CD4-positive, alpha-beta T cell treated with Interferon gamma for 1 hour (primary cell): ENCODE measurements around the gene SLC35F3.

ENCODE experiments used
- DNase-seq: peaks from one replicate; pipeline ENCODE4 v3.0.0-alpha.2; 2020

SLC35F3 gene

DNA sequence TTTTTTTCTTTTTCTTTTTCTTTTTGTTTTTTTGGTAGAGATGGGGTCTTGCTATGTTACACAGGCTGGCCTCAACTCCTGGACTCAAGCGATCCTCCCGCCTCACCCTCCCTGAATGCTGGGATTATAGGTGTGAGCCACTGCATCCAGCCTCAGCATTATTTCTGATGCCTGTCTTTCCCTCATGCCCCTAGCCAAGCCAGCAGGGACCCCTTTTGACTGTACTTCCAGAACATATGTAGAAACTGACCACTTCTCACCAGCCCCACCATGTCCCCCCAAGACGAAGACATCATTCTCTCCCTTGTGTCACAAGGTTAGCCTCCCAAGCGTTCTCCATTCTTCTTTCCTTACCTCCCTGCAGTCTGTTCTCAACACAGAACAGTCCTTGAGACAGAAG is 360.8 kb downstream of the SLC35F3 start:
- no peak for DNase-seq

DNA sequence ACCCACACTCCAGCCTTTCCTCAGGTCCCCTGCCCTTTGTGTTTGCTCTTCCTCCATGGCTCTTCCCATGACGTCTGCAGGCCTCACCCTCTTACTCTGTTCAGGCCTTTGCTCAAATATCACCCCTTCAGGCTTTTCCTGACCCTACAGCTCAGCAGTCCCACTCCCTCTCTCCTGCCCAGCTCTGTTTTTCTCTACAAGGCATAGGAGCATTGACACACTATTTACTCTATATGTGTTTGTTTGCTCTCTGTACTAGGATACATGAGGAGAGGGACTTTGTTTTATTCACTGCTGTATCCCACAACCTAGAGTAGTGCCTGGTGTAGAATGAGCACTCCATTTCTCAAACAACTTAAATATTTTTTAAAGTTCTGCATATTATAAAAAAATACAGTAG is 361.4 kb downstream of the SLC35F3 start:
- DNase-seq = no peak

DNA sequence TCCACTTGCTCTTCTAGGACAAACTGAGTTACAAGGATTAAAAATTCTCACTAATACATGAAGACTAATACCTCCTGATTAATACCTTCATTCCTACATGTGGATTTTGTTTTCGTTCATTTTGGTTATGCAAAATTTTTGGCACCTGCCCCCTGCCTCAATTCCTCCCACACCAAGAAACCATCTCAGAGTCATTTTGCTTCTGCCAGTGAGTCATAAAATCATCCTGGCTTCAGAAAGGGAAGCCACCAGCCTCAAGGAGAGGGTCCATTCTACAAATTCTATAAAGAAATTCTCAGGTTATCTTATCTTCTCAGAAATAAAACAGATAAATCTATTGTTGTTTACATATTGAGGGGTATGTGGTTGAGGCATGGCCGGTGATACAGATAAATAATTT is 365.6 kb downstream of the SLC35F3 start:
- no peak for DNase-seq

- no peak for DNase-seq
These were observed 366.2 kb downstream of the SLC35F3 start for GRCh38 chr1:234270581-234271242.

DNA sequence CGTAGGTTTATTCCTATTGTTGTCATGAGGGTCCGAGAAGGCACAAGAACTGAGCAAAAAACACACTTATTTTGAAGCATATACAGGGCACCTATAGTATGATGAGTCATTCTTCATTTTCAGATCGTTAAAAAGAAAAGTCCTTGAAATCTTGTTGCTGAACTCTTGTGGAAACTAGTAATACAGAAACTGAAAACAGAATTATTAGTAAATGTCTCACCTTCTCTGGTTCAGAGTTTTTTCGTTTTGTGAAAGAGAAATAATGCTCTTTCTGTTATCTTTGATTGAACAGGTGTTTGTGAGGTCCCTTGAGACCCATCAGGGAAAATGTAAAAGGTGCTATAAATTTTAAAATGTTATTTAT is 366.7 kb downstream of the SLC35F3 start:
- DNase-seq = no peak

DNA sequence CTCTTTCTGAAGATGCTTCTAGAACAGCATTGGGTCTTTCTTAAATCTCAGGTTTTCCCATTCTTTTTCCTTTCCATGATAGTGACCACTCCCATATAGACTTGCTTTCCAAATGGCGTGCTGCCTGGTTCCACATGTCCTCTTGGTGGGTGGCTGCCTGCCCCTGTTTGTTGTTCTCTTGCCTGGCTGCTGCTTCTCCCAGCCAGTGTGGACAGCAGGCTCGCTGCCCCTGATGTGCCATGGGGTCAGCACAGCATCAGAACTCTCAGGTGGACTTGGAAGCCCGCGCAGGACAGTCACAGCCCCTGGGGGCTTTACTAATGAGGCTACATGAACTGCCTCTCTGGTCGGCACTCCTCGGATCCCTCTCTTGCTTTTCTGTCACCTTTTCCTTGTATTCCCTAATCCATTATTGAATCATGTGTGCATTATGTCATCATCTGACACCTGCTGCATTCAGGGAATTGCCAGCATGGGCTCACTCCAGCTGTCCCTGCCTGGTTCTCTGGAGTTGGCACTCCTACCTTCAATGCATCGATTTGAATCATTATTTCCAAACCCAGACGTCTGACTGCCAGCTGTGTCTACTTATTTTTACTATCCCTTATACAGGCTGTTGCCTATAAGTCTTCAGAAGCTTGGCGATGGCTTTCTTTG is 368.3 kb downstream of the SLC35F3 start:
- DNase-seq = no peak

GRCh38 chr1:234273981-234274380 is 369.5 kb downstream of the SLC35F3 start:
- no peak for DNase-seq

DNA sequence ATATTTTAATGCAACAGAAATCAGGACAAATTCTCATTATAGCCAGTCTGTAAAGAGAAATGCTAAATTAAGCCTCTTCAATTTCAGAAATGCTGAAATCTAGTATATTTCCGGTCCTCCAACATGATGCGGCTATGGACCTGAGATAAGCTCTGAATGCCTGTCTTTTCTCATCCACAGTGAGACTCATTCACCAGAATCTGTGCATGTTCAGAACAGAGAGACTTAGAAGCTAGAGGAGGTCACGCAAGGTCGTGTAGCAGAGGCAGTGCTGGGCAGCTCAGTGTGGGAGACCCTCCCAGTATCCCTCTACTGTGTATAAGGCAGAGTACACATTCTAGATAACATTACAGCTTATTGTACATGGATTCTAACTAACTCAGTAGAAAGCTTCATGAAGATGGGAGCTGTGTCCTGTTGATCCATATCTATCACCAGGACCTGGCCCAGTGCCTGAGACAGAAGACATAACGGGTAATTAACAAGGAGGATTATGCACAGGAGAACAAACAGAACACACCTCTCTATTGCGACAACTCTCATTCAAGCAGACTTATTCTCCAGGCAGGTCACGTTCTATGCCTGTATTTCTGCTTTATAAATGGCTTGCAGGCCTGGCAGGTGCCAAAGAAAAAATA is 371.8 kb downstream of the SLC35F3 start:
- DNase-seq = no peak

DNA sequence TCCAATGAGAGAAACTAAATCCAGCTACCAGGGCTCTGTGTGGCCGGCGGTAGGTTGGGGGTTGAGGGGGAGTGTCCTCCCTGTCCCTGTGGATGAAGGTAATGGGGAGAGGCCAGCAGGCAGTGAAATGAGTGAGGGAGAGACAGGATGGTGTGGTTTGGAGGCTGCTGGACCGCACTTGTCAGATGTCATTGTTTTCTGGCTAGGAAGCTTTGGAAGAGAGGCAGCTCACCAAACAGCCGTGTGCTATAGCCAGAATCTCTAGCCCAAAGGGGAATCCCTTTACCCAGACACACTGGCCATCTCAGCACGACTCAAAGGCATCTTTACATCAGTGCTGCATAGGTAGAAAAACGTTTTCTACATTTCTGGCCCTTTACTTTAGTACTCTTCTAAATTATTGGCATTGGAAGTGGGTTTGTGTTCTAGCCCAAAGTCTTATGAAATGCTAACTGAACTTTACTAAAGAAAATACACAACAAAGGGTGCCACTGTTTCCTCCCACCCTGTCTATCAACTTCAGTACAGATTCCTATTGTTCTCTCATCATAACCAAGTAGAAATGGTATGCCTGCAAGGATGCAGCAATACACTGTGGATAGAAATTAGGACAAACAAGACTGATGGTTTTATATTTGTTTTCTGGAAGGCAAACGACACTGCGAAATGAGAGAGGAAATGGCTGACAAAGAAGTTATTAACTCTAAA is 372.8 kb downstream of the SLC35F3 start:
- no peak for DNase-seq

GRCh38 chr1:234279021-234279420 is 374.5 kb downstream of the SLC35F3 start:
- DNase-seq = no peak

DNA sequence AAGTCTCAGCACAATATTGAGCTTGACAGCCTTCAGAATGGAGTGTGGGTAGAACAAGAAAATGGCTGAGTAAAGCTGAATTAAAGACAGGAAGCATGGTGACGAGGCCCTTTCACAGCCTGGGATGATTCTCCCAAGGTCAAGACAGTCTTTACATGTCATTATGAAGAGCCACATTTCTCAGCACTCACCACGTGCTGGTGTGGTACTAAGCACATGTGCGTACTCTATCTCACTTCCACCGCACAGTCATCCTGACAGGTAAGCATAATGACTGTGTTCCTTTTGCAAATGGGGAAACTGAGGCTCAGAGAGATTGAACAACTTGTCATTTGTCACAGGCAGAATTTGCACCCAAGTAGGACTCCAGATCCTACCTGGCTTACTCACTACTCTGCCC is 376.0 kb downstream of the SLC35F3 start:
- no peak for DNase-seq

DNA sequence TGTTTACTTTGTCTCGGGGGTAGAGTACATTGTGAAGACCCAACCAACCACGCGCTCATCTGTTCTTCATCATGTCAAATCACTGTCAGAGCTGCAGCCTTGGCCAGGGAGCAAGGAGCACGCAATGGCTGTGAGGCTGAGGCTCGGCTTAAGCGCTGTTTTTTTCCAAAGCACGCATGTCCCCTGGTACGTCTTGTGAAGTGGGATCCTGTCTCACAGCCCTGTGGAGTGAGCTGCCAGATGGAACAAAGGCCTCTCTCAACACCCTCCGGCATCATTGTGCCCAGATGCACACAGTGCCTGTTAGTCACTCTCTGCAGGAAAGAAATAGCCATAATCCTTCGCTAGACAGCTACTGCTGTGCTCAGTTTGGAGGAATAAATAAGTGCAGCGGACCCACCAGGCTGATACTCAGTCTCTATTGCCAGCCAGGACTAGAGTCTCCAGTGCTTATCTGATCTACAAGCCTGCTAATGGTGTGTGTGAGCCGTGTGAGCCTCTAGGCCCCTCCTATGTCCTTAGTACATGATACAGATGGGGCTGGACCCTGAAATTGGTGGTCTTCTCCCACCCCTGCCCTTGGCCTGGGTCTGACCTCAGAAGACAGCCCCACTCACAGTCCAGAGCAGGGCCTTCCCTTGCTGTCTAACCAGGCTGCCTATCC is 377.5 kb downstream of the SLC35F3 start:
- DNase-seq = no peak

- no peak for DNase-seq
These were observed 381.7 kb downstream of the SLC35F3 start for GRCh38 chr1:234286206-234286605.

DNA sequence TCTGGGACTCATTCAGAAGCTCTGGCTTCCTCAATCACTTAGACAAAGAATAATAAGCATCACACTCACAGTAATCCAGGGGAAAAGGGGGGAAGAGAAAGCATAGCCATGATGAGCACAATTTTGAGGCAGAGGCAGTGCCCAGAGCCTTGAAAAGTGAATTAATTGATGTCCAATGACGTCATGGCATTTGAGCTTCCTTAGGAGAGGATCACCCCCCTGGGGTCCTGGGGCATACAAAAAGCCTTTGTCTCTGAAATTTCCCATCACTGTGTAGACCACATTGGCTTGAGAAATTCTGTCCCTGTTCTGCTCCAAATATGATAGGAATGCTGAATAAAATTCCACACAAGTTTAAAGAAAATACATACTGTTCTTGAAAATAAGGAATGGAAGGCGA is 384.5 kb downstream of the SLC35F3 start:
- no peak for DNase-seq

DNA sequence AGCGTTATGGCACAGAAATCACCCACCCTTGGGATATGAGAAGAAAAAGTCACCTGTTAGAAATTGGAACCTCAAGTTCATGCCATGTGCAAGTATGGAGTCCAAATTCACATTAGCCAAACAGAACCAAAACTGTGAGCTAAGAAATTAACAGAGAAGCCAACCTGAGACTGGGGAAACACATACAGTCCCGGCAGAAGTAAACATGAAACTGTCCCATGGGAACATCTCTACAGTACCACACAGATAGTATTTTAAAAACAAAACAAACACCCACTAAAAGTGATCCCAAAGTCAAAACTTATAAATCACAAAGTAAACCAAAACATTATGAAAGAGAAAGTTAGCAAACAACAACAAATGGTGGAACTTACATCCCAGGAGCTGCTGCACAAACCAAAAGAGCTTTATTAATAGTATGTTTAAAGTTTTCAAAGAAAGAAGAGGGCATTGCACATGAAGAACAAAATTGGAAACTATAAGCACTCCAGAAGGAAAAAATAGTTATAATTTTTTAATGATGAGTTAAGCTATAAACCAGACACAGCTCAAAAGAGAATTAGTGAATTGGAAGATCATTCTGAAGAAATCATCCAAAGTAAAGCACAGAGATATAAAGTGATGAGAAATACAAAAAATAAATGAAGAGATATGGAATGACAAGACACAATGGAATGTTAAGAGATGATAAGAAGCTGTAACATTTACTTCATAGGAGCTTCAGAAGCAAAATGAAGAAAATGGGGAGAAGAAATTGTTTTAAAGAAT is 385.2 kb downstream of the SLC35F3 start:
- no peak for DNase-seq

- DNase-seq = no peak
These were observed 387.5 kb downstream of the SLC35F3 start for GRCh38 chr1:234292011-234292410.

DNA sequence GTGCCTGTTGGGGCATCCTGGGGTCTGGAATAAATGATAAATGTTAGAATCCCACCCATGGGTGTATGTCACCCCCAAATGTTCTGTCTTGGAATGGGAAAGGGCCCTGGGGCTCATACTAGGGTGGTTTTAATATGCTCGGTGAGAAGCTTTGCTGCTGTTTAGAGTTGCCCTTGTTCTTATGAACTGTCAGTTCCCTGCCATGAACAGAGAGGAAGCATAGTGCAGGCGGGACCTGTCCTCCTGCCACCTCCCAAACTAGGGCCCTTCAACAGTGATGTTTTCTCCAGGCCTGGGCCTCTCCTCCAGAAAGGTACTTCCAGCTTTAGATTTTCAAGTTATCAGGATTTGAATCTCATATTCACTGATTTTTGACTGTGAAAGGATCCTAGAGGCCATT is 388.1 kb downstream of the SLC35F3 start:
- no peak for DNase-seq

GRCh38 chr1:234294109-234294817 is 389.8 kb downstream of the SLC35F3 start:
- DNase-seq = no peak

- DNase-seq = no peak
These were observed 390.6 kb downstream of the SLC35F3 start for GRCh38 chr1:234295068-234295467.

GRCh38 chr1:234295626-234296025 is 391.1 kb downstream of the SLC35F3 start:
- no peak for DNase-seq

- DNase-seq = no peak
These were observed 392.0 kb downstream of the SLC35F3 start for GRCh38 chr1:234296496-234296895.

DNA sequence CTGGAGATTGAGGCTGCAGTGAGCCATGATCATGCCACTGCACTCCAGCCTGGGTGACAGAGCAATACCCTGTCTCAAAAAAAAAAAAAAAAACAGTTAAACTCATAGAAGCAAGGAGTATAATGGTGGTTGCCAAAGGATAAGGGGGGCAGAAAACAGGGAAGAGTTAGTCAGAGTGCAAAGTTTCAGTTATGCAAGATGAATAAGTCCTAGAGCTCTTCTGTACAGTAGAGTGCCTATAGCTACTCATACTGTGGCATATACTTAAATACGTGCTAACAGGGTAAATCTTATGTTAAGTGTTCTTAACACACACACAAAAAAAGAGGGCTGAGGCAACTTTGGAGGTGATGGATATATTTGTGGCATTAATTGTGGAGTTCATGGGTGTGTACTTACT is 393.2 kb downstream of the SLC35F3 start:
- DNase-seq = no peak
